WTC11 (cell line): Measurements from ENCODE around the gene PHLPP1.

ENCODE experiments used
- CTCF ChIP-seq: fragments of 200-600 bp; IDR thresholded peaks from 2 replicates; pipeline ENCODE4 v1.8.0; 2022; ENCODE audit warnings: antibody characterized with exemption
- ESRRA ChIP-seq: sonication (generic); formaldehyde crosslinking; IDR thresholded peaks from 2 replicates; pipeline ENCODE4 v1.8.1; 2022; ENCODE audit warnings: mild to moderate bottlenecking, missing genetic modification reagents, borderline replicate concordance
- PREB ChIP-seq: sonication (generic); formaldehyde crosslinking; IDR thresholded peaks from 2 replicates; pipeline ENCODE4 v1.8.1; 2022; ENCODE audit warnings: mild to moderate bottlenecking, missing genetic modification reagents, moderate library complexity, borderline replicate concordance
- USF1 ChIP-seq: sonication (generic); formaldehyde crosslinking; IDR thresholded peaks from 2 replicates; pipeline ENCODE4 v1.8.0; 2022; ENCODE audit warnings: mild to moderate bottlenecking, missing genetic modification reagents
- ZNF121 ChIP-seq: sonication (generic); formaldehyde crosslinking; IDR thresholded peaks from 2 replicates; pipeline ENCODE4 v1.8.0; 2023; ENCODE audit warnings: missing genetic modification reagents
- ZNF263 ChIP-seq: sonication (generic); formaldehyde crosslinking; IDR thresholded peaks from 2 replicates; pipeline ENCODE4 v1.8.1; 2022; ENCODE audit warnings: low read depth, mild to moderate bottlenecking, moderate library complexity, missing genetic modification reagents
- ZSCAN18 ChIP-seq: fragments of 250-450 bp; sonication (Bioruptor Pico); IDR thresholded peaks from 2 replicates; pipeline ENCODE4 v2.1.2; 2022; ENCODE audit warnings: mild to moderate bottlenecking, moderate library complexity
- TF ChIP-seq, protein P1 (sequence below): sonication (generic); formaldehyde crosslinking; IDR thresholded peaks from 2 replicates; pipeline ENCODE4 v1.8.1; 2023; ENCODE audit warnings: mild to moderate bottlenecking, missing genetic modification reagents, moderate library complexity

DNA sequence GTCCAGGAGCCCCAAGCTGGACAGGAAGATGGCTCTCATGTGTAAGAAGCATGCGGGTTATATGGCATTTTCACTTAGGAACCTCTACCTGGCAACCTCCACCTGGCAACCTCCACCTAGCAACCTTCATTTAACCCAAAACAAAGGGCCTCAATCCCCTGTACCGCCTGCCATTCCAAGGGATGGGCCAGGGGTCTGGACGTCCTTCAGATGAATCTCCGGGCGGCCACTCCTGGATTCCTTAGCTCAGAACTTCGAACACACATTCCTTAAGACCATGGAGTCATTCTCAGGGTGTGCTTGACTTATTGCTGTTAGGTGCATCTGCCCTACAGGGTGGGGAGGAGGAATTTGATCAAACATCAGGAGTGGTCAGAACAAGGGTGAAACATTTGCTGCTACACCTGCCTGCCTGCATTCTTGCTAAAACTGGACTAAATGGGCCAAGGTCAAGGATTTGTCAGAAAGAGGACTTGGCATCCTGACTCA is 277.6 kb downstream of the PHLPP1 start:
- TF ChIP-seq CTCF (no peak), ZSCAN18 (no peak), USF1 (CRISPR knock-in tag) (no peak), ZNF263 (CRISPR knock-in tag) (no peak), ZNF121 (CRISPR knock-in tag) (no peak), ESRRA (CRISPR knock-in tag) (no peak), PREB (CRISPR knock-in tag) (no peak)
- TF ChIP-seq, protein P1, sequence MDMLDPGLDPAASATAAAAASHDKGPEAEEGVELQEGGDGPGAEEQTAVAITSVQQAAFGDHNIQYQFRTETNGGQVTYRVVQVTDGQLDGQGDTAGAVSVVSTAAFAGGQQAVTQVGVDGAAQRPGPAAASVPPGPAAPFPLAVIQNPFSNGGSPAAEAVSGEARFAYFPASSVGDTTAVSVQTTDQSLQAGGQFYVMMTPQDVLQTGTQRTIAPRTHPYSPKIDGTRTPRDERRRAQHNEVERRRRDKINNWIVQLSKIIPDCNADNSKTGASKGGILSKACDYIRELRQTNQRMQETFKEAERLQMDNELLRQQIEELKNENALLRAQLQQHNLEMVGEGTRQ (CRISPR knock-in tag) = no peak
